Glomerular visceral epithelial cell (primary cell): ENCODE results near the gene RXRA.

ENCODE experiments used
- DNase-seq: peaks from one replicate; pipeline ENCODE4 v3.0.0-alpha.2; 2016; ENCODE audit errors: extremely low spot score

The RXRA gene

DNA sequence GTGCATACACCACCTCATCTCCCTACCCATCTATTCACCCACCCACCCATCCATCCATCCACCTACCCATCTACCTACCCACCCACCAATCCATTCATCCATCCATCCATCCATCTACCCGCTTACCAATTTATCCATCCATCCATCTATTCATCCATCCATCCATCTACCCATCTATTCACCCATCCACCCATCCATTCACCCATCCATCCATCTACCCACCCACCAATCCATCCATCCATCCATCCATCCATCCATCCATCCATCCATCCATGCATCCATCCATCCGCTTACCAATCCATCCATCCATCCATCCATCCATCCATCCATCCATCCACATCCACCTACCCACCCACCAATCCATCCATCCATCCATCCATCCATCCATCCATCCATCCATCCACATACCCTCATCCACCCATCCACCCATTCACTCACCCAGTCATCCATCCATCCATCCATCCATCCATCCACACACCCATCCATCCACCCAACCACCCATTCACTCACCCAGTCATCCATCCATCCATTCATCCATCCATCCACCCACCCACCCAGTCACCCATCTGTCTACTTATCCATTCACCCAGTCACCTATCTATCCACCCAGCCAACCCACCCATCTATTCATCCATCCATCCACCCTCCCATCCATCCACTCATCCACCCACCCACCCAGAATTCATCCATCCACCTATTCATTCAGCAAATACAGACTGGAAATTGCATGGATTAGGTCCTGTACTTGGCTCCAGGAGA is 125.6 kb downstream of the RXRA start:
- no peak for DNase-seq

GRCh38 chr9:134452728-134453127 is 126.5 kb downstream of the RXRA start:
- DNase-seq, result no peak

DNA sequence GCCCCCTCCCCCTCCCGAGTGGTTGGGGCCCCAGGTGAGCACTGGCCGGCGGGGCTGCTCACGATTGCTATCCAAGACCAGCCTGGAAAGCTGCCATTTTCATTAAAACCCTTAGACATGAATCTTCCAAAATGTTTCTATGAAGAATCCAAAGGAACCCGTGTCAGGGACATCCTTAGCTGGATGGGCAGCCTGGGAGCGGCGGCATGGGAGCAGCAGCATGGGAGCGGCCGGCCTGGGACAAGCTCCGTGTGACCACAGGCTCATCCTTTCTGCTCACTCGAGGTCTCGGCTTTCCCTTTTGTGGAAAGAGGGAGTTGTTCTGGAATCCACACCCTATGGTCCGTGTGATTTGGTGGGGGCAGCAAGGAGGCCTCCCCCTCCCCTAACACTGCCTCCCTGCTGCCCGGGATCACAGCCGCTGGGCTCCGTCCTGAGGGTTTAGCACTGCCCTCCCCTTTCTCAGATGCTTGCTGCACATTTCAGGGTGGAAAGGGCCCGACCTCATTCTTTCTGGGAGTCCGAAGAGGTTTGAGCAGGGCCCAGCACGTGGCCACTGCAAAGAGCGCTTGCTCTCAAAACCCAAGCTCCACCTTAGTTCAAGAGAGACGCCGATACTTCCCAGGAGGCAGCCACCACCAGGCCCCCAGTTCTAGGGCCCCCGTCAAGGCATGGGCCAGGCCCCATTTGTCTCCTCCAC is 127.7 kb downstream of the RXRA start:
- no peak for DNase-seq

DNA sequence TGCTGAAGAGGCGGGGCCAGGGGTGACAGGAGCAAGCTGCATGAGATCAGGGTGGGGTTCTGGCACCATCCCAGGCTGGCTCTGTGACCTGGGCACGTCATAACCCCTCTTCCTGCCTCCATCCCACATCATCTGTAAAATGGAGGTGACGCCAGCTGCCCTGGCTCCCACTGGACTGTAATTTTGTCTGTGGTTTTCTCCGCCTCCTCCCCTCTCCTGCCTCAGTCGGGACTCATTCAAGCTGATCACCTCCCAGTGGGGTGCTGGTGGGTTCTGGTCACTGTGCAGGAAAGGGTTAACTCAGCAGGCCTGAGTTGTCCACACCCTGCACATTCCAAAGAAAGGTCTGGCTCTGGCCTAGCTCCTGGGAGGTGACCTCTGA is 128.2 kb downstream of the RXRA start:
- no peak for DNase-seq

DNA sequence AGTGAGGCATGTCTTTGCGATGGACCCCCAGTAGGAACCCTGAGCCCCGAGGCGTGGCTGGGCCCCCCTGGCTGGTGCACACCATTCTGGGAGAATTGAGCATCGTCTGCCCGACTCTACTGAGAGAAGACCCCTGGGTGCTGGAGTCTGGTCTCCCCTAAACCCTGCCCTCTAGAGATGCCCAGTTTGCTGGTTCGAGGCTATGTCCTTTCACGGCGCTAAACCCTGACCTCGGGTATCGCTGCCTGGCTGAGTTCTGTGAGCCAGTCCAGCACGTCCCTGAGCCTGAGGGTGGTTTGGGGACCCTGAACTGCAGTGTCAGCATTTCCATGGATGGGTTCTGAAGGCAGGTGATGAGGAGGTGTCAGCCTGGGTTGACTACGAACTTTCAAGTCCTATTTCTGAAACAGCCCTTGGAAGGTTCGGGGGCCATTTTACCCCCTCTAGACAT is 128.8 kb downstream of the RXRA start:
- DNase-seq, result no peak

DNA sequence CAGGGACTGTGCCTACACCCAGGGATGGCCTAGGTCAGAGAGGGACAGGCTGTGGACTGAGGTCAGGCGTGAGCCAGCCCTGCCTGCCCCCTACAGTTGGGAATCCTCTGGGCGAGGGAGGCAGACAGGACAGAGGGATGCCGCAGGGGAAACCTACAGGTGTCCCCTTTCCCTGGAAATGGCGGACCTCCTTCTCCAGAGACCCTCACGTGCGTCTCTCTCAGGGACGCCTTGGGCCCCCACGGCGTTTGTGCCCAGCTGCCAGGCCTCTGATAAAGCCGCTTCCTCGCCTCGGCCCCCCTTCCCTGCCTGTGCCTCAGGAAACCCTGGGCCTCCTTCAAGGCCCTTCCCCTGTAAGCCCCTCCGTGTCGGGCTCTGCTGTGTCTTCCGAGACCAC is 129.3 kb downstream of the RXRA start:
- no peak for DNase-seq

DNA sequence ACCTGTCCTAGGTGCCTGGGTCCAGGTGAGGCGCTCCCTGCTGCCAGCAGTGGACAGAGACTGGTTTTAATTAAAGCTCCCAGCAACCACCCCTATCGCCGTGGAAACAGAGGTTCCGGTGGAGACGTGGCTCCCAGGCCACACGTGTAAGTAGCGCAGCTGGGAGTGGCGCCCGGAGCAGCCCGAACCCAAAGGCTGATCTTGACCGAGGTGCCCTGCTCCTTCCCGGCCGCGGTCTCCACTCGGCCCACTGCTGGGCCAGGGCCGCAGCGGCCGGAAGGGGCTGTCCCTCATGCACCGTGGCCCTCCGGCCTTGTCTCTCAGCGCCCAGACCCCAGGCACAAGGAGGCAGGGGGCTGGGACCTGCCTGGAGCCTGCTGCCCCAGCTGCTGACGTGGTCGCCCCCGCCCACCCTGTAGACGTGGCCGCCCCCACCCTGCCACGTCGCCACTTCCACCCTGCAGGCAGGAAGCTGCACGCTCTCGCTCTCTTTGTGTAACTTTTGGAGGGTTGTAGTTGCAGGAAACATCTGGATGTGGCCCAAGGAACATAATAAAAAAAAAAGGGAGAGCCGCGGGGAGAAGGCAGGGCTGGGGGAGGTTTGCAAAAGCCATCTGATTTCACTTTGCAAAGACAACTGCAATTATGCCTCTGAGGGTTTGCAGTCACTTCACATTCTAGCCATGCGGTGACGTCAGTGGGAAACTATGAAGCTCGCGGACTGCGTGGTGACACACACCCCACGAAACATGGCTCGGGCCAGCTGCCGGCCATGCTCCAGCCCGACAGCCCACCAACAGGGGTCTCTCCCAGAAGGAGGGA is 129.9 kb downstream of the RXRA start:
- DNase-seq, result peak; percentile 83

DNA sequence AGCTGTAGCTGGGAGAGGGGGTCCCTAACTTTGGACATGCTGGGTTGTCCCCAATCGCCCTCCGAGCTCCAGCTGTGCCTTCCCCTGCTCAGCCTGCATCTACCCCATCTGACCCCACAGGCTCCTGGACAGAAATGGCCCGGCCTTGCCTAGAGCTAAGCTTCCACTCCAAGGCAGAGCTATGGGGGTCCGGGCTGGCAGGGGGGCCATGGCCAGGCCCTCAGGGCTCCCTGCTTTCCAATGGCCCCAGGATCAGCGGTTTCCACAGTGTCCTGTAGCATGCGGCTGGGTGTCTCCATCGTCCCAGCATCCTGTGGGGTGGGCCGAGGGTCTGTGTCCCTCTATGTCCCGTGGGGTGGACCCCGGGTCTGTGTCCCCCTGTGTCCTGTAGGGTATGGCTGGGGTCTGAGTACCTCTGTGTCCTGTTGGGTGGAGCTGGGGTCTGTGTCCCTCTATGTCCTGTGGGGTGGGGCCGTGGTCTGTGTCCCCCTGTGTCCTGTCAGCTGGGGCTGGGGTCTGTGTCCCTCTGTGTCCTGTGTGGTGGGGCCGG is 130.6 kb downstream of the RXRA start:
- DNase-seq, result no peak

- DNase-seq, result no peak
These were observed 131.3 kb downstream of the RXRA start for GRCh38 chr9:134457321-134458206.

DNA sequence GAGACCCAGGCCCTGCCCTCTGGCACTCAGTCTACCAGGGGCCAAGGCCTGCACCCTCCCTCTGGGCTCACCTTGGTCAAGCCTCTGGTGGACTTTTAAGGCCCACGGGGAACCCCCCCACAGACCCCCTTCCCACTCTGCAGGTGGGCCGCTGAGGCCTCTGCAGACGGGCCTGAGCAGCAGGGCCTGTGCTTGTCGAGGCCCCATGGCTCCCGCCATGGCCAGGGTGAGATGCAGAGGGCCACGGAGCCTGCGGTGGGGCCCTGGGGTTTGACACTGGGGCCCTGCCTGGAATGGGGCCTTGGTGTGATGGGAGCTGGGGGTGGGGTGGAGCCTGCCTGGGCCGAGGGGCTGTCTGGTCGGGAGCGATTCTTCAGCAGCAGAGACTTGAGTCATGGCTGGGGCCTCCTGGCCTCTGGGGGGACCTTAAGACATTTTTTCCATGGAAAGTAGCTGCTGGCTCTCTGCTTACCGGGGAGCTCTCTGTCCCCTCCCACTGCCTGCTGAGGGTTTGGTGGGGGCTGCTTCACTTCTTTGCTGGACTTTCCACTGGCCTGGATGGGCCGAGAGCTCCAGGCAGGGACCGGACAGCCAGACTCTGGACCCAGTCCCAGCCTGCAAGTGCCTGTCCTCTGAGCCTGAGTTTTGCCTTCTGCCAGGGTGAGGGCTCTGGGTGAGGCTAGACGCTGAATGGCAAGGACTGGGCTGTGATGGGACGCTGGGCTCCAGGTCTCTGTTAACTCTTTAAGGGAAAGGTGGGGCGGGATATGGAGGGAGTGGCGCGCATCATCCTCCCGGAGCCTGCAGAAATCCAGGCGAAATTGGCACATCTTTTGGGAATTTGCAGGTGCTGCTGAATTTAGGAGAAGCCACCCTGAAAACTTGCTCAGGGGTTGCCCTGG is 132.2 kb downstream of the RXRA start:
- DNase-seq, result no peak

GRCh38 chr9:134459164-134459563 is 132.9 kb downstream of the RXRA start:
- DNase-seq, result no peak

DNA sequence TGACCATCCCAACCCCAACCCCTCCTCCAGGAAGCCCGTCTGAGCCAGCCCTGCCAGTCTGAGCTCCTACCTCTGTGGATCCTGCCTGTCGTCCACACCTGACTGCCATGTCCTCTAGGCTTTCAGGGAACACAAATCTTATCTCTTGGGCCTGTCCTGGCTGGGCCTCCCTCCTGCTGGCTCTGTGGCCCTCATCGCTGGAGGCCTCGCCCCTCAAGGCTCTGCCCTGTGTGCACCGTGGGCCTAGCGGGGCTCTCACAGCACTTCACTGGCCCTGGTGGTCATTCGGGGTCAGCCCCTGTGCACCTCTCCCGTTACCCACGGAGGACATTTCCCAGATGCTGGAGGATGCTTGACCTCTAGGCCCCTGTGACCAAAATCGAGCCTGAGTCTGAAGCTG is 133.3 kb downstream of the RXRA start:
- DNase-seq, result no peak

GRCh38 chr9:134460206-134460605 is 134.0 kb downstream of the RXRA start:
- no peak for DNase-seq

DNA sequence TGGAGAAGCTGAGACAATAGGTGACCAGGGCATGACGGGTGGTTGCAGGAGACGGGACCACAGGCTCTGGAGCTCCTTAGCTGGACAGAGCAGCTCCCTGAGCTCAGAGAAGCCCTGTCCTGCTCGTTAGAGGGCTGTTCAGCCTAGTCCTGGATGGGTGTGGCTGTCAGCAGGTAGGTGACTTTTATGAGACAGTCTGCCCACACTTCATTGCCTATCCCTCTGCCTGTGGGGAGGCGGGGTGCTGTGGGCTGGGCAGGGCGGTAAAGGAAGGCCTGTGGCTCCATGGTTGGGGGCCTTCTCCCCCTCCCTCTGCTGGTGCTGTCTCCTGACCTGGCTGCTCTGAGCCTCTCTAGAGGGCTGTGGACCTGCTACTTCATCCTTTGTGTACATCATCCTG is 134.6 kb downstream of the RXRA start:
- DNase-seq, result no peak

DNA sequence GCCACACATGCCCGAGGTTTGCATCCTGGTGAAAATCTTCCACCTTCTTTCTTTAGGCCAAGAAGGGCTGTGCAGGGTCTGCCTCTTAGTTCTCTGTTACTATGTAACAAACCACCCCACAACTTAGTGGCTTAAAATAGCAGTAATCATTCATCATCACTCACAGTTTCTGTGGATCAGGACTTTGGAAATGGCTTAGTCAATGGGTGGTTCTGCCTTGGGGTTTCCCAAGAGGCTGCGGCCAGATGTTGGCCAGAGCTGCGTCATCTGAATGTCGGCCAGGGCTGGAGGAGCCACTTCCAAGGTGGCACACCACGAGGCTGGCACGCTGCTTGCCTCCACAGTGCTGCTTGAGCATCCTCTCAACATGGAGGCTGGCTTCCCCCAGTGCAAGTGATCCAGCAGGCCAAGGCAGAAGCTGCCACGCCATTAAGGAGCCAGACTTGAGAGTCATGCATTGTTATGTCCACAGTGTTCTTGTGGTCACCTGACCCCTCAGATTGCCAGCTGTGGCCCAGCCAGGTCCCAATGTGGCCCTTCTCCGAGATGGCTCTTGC is 135.2 kb downstream of the RXRA start:
- no peak for DNase-seq

- DNase-seq, result no peak
These were observed 136.1 kb downstream of the RXRA start for GRCh38 chr9:134462318-134462717.

GRCh38 chr9:134463280-134463679 is 137.0 kb downstream of the RXRA start:
- DNase-seq, result no peak

- DNase-seq, result no peak
These were observed 140.8 kb downstream of the RXRA start for GRCh38 chr9:134466869-134467616.

- DNase-seq, result no peak
These were observed 142.1 kb downstream of the RXRA start for GRCh38 chr9:134468358-134468757.
